ENCODE results near the gene SCNN1A. TPM values are rescaled to one million over a fixed set of nuclear protein-coding genes. Genes with fewer than 3 reads are reported as not detected.

SCNN1A gene
- total and polyA plus RNA-seq, 2 donors (not counting 1 experiment from before 2014, with no cell fraction given) = 0.20 TPM; not detected in 1

DNA sequence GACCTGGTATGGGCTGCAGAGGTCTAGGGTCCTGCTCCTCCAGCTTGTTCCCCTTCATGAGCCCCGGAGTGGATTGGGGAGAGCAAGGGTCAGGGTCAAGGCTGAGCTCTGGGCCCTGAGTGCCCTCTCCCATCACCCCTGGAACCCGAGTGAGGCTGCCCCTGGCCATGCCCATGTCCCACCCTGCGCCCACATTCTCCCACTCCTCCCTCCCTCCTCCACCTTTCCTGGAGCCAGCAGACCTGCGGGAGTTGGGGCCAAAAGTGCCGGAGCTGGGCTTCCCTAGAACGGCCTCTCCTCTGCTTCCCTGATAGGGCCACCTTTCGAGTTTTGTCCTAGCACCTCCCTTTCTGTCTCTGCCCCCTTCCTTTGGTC is 590 bp downstream of the SCNN1A start:
- Histone ChIP-seq H3K9ac (ENCODE audit: low read length) (no peak overlapping the region), H3K4me1 (ENCODE audit: control insufficient read depth in 2 of 2, insufficient read depth in 2 of 2, low read length in 2 of 2) (no peaks in the 10 kb centered on the region), H3K27me3 (replicated peaks in 1 of 4; ENCODE audit: control extremely low read depth in 1 of 4, control insufficient read depth in 3 of 4, insufficient read depth in 4 of 4, low read length in 3 of 4) (peaks cover 0 to 48% (median 19%) of the 10 kb centered on the region in 4 experiments), H2AFZ (ENCODE audit: insufficient read depth, low read depth, low read length, poor library complexity, severe bottlenecking) (no peak overlapping the region), H4K20me1 (ENCODE audit: control insufficient read depth, insufficient read depth, low read length, poor library complexity, severe bottlenecking) (no peaks in the 10 kb centered on the region), H3K36me3 (replicated peaks in 1 of 2; ENCODE audit: control extremely low read depth in 1 of 2, control insufficient read depth in 1 of 2, extremely low read depth in 1 of 2, insufficient read depth in 2 of 2, low read length in 1 of 2) (no peaks in the 10 kb centered on the region), H3K27ac (ENCODE audit: low read length in 2 of 2) (no peak overlapping the region), H3K9me3 (ENCODE audit: control extremely low read depth in 1 of 3, control insufficient read depth in 2 of 3, insufficient read depth in 1 of 3, low read length in 2 of 3) (peaks cover 0 to 3% (median 0%) of the 10 kb centered on the region in 3 donors), H3K79me2 (ENCODE audit: control insufficient read depth, insufficient read depth, low read length) (no peaks in the 10 kb centered on the region), H3K4me3 (ENCODE audit: control extremely low read depth in 1 of 5, extremely low read depth in 1 of 5, insufficient read depth in 1 of 5, low read depth in 2 of 5, low read length in 4 of 5) (no peak overlapping the region), H3K4me2 (replicated peaks; ENCODE audit: low read depth, low read length, poor library complexity, severe bottlenecking) (no peak overlapping the region)
- ChIA-PET POLR2A (no interaction called here), CTCF (no interaction called here)
- H3K27ac Mint-ChIP-seq = no peak overlapping the region
- H3K4me3 Mint-ChIP-seq = no peak overlapping the region
- intact Hi-C loops (cut with micrococcal nuclease) = no loop called here
- H3K4me1 Mint-ChIP-seq = no peaks in the 10 kb centered on the region
- H3K9me3 Mint-ChIP-seq (ENCODE audit: insufficient read depth) = no peaks in the 10 kb centered on the region
- H3K27me3 Mint-ChIP-seq = peaks cover 61% of the 10 kb centered on the region
- no peak for DNase-seq
- WGBS (ENCODE audit: insufficient coverage) = 89% methylated on average over 7 of the region's 7 CpGs
- ATAC-seq (ENCODE audit: low read depth) = no peak
- no peak for TF ChIP-seq EZH2 (IDR thresholded peaks at IDR 0.05; ENCODE audit: borderline replicate concordance, insufficient read depth, low read depth, low read length, poor library complexity, severe bottlenecking)
- TF ChIP-seq, protein P1, sequence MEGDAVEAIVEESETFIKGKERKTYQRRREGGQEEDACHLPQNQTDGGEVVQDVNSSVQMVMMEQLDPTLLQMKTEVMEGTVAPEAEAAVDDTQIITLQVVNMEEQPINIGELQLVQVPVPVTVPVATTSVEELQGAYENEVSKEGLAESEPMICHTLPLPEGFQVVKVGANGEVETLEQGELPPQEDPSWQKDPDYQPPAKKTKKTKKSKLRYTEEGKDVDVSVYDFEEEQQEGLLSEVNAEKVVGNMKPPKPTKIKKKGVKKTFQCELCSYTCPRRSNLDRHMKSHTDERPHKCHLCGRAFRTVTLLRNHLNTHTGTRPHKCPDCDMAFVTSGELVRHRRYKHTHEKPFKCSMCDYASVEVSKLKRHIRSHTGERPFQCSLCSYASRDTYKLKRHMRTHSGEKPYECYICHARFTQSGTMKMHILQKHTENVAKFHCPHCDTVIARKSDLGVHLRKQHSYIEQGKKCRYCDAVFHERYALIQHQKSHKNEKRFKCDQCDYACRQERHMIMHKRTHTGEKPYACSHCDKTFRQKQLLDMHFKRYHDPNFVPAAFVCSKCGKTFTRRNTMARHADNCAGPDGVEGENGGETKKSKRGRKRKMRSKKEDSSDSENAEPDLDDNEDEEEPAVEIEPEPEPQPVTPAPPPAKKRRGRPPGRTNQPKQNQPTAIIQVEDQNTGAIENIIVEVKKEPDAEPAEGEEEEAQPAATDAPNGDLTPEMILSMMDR (IDR thresholded peaks at IDR 0.05) = no peak

DNA sequence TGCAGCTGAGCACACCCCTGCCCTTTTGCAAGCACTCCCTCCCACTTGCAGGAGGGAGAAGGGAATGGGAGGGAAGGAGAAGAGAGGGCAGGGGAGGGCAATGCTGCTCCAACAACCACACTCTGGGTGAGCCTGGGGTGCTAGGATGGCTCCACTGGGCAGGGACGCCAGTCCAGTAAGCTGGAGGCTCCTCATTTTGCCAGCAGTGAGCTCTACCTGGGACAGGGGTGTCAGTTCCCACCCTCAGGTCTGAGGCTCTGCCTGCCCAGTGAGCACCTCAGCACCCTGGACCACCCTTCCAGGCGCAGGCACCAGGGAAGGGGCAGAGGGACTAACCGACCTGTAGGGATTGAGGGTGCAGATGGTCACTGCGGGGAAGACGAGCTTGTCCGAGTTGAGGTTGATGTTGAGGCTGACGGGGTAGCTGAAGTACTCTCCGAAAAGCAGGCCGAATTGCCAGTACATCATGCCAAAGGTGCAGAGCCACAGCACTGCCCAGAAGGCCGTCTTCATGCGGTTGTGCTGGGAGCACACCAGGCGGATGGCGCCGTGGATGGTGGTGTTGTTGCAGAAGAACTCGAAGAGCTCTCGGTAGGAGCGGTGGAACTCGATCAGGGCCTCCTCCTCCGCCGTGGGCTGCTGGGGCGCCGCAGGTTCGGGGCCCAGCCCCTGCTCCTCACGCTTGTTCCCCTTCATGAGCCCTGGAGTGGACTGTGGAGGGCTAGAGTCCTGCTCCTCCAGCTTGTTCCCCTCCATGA is 1.2 kb downstream of the SCNN1A start:
- Histone ChIP-seq H3K27me3 (replicated peaks in 1 of 4; ENCODE audit: control extremely low read depth in 1 of 4, control insufficient read depth in 3 of 4, insufficient read depth in 4 of 4, low read length in 3 of 4) (peaks cover 0 to 48% (median 19%) of the 10 kb centered on the region in 4 experiments), H3K4me2 (replicated peaks; ENCODE audit: low read depth, low read length, poor library complexity, severe bottlenecking) (no peak overlapping the region), H3K36me3 (replicated peaks in 1 of 2; ENCODE audit: control extremely low read depth in 1 of 2, control insufficient read depth in 1 of 2, extremely low read depth in 1 of 2, insufficient read depth in 2 of 2, low read length in 1 of 2) (no peaks in the 10 kb centered on the region), H3K27ac (ENCODE audit: low read length in 2 of 2) (no peak overlapping the region), H3K4me1 (ENCODE audit: control insufficient read depth in 2 of 2, insufficient read depth in 2 of 2, low read length in 2 of 2) (no peaks in the 10 kb centered on the region), H2AFZ (ENCODE audit: insufficient read depth, low read depth, low read length, poor library complexity, severe bottlenecking) (no peak overlapping the region), H4K20me1 (ENCODE audit: control insufficient read depth, insufficient read depth, low read length, poor library complexity, severe bottlenecking) (no peaks in the 10 kb centered on the region), H3K79me2 (ENCODE audit: control insufficient read depth, insufficient read depth, low read length) (no peaks in the 10 kb centered on the region), H3K9me3 (ENCODE audit: control extremely low read depth in 1 of 3, control insufficient read depth in 2 of 3, insufficient read depth in 1 of 3, low read length in 2 of 3) (peaks cover 0 to 3% (median 0%) of the 10 kb centered on the region in 3 donors), H3K4me3 (ENCODE audit: control extremely low read depth in 1 of 5, extremely low read depth in 1 of 5, insufficient read depth in 1 of 5, low read depth in 2 of 5, low read length in 4 of 5) (no peak overlapping the region), H3K9ac (ENCODE audit: low read length) (no peak overlapping the region)
- H3K27ac Mint-ChIP-seq = no peak overlapping the region
- H3K4me1 Mint-ChIP-seq = no peaks in the 10 kb centered on the region
- intact Hi-C loops (cut with micrococcal nuclease) = no loop called here
- peaks cover 59% of the 10 kb centered on the region for H3K27me3 Mint-ChIP-seq
- H3K9me3 Mint-ChIP-seq (ENCODE audit: insufficient read depth) = no peaks in the 10 kb centered on the region
- CTCF ChIA-PET = no interaction called here
- POLR2A ChIA-PET = no interaction called here
- TF ChIP-seq, protein P1 (IDR thresholded peaks at IDR 0.05) = no peak
- TF ChIP-seq EZH2 (IDR thresholded peaks at IDR 0.05; ENCODE audit: borderline replicate concordance, insufficient read depth, low read depth, low read length, poor library complexity, severe bottlenecking) = no peak
- WGBS (ENCODE audit: insufficient coverage) = 94% methylated on average over 24 of the region's 24 CpGs
- H3K4me3 Mint-ChIP-seq = no peak overlapping the region
- no peak for ATAC-seq (ENCODE audit: low read depth)
- no peak for DNase-seq

All from B cell (primary cell).